LHCN-M2 (cell line): ENCODE data around the gene NCCRP1. TPM values are rescaled to one million over a fixed set of nuclear protein-coding genes. Genes with fewer than 3 reads are reported as not detected.

Source experiments
- DNase-seq: peaks from one replicate; pipeline ENCODE4 v3.0.0-alpha.2; 2012; ENCODE audit warnings: low read depth
- polyA plus RNA-seq: library from polyadenylated mRNA; unstranded; fragments of >200 nt; gene quantifications from one replicate; pipeline ENCODE4 v1.2.1, GENCODE V29; 2012; ENCODE audit warnings: missing spikeins
- total RNA-seq: library from RNA; depleted of rRNA; stranded (reverse); fragments of >200 nt; gene quantifications from 2 replicates; pipeline ENCODE4 v1.2.3, GENCODE V29; 2014; rRNA removed

NCCRP1 gene, protein sequence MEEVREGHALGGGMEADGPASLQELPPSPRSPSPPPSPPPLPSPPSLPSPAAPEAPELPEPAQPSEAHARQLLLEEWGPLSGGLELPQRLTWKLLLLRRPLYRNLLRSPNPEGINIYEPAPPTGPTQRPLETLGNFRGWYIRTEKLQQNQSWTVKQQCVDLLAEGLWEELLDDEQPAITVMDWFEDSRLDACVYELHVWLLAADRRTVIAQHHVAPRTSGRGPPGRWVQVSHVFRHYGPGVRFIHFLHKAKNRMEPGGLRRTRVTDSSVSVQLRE
- not detected in 2 replicates for total RNA-seq
- not detected for polyA plus RNA-seq

- no peak for DNase-seq
These were observed at the start of gene NCCRP1 for GRCh38 chr19:39196860-39197562. TSS of gene NCCRP1 (plus strand) at chr19:39196964. CDS start at chr19:39196983, 19 bp downstream.

DNA sequence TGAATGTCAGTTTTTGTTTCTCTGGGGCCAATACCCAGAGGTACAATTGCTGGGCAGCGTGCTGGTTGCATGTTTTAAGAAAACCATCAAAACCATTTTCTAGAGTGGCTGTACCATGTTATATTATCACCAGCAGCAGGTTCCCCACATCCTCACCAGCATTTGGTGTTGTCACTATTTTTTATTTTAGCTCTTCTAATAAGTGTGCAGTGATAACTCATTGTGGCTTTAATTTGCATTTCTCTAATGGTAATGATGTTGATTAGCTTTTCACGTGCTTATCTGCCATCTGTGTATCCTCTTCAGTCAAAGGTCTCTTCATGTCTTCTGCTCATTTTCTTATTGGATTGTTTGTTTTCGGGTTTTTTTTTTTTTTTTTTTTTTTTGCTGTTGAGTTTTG, 49.3 kb upstream of the NCCRP1 start:
- no peak for DNase-seq

- no peak for DNase-seq
These were observed 47.7 kb upstream of the NCCRP1 start for GRCh38 chr19:39148939-39149529.

GRCh38 chr19:39150235-39150634, 46.5 kb upstream of the NCCRP1 start:
- DNase-seq, result no peak

GRCh38 chr19:39150807-39151600, 45.8 kb upstream of the NCCRP1 start:
- no peak for DNase-seq

DNA sequence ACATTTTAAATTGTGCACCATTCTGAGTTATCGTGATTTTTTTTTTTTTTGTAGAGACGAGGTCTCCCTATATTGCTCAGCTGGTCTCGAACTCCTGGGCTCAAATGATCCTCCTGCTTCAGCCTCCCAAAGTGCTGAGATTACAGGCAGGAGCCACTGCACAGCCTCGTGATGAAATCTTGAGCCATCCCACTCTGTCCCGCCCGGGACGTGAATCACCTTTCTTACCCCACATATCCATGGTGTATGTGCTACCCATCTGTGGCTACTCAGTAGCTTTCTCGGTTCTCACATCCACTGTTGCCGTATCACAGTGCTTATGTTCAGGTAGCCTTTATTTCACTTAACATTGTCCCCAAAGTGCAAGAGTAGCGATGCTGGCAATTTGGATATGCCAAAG, 44.7 kb upstream of the NCCRP1 start:
- no peak for DNase-seq

- DNase-seq, result no peak
These were observed 42.6 kb upstream of the NCCRP1 start for GRCh38 chr19:39154100-39154628.

- no peak for DNase-seq
These were observed 42.1 kb upstream of the NCCRP1 start for GRCh38 chr19:39154629-39155100.

DNA sequence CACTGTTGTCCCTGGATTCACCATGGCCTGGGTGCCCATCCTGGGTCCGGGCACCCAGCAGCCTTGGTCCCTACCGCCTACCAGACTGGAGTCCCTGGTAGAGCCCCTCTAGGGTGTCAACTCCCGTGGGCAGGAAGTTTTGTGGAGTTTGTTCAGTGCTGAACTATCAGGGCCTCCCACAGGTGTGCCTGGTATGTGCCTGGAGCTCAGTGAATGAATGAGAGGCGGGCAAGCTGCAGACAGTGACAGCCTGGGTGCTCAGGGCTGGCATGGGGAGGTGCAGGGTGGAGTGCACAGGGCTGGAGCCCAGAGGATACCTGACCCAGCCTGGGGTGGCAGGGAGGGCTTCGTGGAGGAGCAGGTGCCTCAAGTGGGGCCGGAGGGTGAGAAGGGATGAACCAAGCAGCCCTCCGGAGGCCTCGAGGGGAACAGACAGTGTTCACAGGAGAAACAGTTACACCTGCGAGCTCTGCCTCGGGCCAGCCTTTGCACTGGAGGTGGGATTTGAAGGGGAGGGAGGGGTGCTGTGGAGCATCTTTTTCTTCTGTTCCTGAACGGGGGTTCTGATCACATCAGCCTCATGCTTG, 41.6 kb upstream of the NCCRP1 start:
- no peak for DNase-seq

DNA sequence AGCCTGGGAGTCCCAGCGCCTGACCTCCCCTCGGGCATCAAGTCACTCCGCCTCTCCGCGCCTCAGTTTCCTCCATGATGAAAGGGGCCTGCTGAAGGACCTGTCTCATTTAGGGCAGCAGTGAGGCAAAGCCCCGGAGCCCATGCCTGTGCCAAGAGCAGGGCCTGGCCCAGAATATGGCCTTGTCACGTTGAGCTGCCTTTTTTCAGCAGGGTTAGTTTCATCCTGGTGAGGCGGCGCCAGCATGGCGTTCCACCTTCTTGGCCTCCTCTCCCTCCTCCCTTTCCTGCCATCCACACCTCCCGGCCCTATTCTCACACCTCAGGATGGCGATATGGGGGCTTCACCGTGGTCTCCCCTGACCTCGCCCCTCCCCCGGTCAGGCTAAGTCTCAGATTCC, 41.0 kb upstream of the NCCRP1 start:
- DNase-seq, result no peak

DNA sequence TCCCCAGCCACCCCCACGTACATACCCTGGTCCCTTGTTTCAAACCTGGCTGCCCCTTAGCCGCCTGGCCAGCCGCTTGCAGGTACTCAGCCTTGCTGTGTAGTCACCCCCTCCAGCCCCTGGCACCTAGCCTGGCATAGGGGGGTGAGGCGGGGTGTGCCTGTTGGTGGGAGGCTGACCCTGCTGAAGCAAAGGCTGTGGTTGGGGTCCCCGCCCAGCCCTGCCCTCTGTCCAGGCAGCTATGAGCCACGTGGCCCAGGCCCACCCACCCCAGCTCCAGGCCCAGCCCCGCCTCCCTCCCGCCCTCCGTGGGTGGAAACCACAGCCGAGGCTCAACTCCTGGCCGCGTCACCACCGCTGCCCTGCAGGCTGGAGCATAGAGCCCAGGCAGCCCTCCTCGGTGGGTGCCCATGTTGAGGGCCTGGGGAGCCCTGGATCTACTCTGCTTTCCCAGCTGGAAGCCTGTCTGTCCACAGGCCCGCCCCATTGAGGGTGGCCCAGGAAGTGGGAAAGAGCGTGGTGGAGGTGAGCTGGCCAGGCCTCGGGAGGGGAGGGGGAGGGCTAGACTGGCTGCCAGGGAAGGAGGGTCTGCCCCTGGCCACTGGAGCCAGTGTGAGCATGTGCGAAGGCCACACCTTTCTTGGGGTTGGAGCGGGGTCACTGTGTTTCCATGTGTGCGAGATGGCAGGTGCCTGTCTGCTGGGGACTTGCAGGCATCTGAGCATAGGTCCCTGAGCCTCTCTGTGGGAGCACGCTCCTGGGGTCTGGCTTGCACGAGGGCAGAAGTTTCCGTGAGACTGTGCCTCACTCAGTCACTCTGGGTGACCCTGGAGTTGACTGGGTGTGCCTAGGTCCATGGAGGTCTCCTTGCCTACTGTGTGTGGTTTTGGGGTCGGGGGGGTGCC, 40.2 kb upstream of the NCCRP1 start:
- no peak for DNase-seq

DNA sequence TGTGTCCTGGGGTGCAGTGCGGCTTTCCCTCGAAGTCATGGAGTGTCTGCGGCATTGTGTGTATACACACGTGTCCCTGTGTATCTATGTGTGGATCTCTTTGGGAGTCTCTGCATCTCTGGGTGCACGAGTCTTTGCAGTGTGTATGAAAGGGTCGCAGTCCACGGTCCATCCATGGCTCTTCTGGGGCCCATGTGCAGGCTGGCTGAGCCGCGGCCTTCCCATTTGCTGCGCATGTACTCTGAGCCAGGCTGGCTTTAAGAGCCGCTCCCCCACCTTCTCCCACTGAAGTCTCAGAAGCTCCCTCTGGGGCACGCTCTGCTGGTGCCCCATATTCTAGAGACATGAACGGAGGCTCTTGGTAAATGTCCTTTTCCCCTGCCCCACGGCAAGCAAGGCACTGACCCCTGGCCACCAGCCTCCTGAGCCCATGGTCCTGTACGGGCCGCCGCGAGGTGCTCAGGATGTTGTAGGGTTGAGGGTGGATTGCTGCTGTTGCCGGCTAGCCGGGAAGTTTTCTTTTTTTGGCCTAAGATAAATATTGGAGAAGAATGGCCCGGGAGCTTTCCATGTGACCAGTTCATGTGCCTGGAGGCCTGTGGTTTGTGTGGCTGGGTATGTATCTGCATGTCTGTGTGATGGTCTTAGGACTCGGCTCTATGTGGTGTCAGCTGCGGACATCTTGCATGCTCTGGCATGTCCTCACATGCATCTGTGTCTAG, 39.3 kb upstream of the NCCRP1 start:
- DNase-seq, result no peak

GRCh38 chr19:39157997-39158389, 38.8 kb upstream of the NCCRP1 start:
- DNase-seq, result no peak

- DNase-seq, result no peak
These were observed 38.0 kb upstream of the NCCRP1 start for GRCh38 chr19:39158646-39159260.

GRCh38 chr19:39160523-39160861, 36.3 kb upstream of the NCCRP1 start:
- peak; percentile 27 for DNase-seq

DNA sequence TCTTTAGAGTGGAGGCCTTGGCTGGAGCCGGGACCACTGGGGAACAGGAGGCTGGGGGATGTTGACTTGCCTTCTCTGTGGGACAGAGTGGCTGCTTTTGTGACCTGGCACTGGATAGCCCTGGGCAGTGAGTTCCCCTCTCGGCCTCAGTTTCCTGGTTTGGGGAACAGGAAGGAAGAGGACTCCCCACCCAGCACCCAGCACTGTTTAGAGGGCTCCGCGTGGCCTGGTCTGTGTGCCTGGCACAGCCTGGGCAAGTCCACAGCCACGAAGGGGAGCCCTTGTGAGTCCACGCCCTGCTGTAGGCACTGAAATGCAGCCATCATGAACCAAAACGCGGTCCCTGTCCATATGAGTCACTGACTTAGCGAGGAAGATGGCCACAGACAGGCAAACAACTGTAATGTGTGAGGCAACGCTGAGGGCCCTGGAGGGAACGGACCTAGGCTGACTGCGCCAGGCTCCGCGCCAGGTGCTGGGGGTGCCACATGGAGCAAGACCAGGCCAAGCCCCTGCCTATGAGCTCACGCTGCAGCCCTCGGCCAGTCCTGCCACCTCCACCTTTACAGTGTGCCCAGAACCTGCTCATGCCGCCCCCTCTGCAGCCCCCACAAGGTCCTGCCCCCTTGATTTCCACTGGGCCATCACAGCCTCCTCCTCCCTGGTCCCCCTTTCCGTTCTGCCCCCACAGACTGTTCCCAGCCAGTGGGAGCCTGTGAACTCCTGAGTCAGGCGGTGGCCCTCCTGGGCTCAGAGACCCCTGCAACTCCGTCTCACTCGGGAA, 35.7 kb upstream of the NCCRP1 start:
- peak; percentile 16 for DNase-seq

- DNase-seq, result no peak
These were observed 34.2 kb upstream of the NCCRP1 start for GRCh38 chr19:39162441-39163043.

DNA sequence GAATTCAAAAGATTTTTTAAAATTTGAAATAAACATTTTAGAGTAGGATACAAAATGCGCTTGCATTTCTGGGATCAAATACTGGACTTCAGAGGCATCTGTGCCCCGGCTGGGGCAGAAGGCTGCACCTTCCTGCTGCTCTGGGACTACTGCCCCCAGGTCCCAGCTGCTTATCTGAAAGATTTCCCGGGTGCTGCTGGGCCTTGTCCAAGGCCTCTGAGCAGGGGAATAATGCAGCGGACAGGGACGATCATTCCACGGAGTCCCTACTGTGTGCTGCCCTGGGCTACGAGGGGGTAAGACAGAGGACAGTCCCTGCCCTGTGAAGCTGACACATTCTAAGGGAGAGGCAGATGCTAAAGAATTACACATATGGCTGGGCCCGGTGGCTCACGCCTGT, 33.1 kb upstream of the NCCRP1 start:
- no peak for DNase-seq
